ENCODE data around the gene GALNT18.

The GALNT18 gene

GRCh38 chr11:11231763-11232162 lies 390.0 kb downstream of the GALNT18 start:
- no peak for DNase-seq (ENCODE audit: low read depth)

- DNase-seq (ENCODE audit: low read depth), result no peak
Observed at GRCh38 chr11:11230802-11231562, 390.8 kb downstream of the GALNT18 start.

GRCh38 chr11:11230087-11230486 lies 391.7 kb downstream of the GALNT18 start:
- DNase-seq (ENCODE audit: low read depth), result no peak

- no peak for DNase-seq (ENCODE audit: low read depth)
Observed at GRCh38 chr11:11229647-11230046, 392.2 kb downstream of the GALNT18 start.

- DNase-seq (ENCODE audit: low read depth), result no peak
Observed at GRCh38 chr11:11227296-11228085, 394.3 kb downstream of the GALNT18 start.

All from stromal cell of bone marrow (primary cell).